Mesothelial cell of epicardium (in vitro differentiated cells): ENCODE measurements around the gene CMC2. TPM values are rescaled to one million over a fixed set of nuclear protein-coding genes. Genes with fewer than 3 reads are reported as not detected.

ENCODE experiments used
- DNase-seq, 2 experiments: peaks; one replicate each; pipeline ENCODE4 v3.0.0; 2021; ENCODE audit warnings: low spot score in 2 of 2; ENCODE audit not compliant: unreplicated experiment in 2 of 2
- H3K27ac Mint-ChIP-seq: 2 replicates; pipeline ENCODE4 v1.8.0; 2021; ENCODE audit warnings: mixed read lengths
- H3K27me3 Mint-ChIP-seq: 2 replicates; pipeline ENCODE4 v1.8.0; 2021; ENCODE audit warnings: low read depth, mixed read lengths
- H3K36me3 Mint-ChIP-seq: 2 replicates; pipeline ENCODE4 v1.8.0; 2021; ENCODE audit warnings: mixed read lengths
- H3K4me1 Mint-ChIP-seq: 2 replicates; pipeline ENCODE4 v1.8.0; 2021; ENCODE audit warnings: mixed read lengths
- H3K4me3 Mint-ChIP-seq: 2 replicates; pipeline ENCODE4 v1.8.0; 2021; ENCODE audit warnings: mild to moderate bottlenecking, moderate library complexity, mixed read lengths
- H3K9me3 Mint-ChIP-seq: 2 replicates; pipeline ENCODE4 v1.8.0; 2021; ENCODE audit warnings: mixed read lengths
- total RNA-seq: library from RNA; stranded (reverse); gene quantifications from 3 replicates; pipeline ENCODE4 v1.2.1, GENCODE V29; 2021
- TF ChIP-seq, protein P1 (sequence below): fragments of 200-600 bp; sonication (generic); IDR thresholded peaks from one replicate; pipeline ENCODE4 v1.5.0; 2021; ENCODE audit warnings: antibody characterized with exemption; ENCODE audit not compliant: unreplicated experiment

Gene CMC2
- total RNA-seq, 1 donor from 2014 or later, result 34.0 TPM

DNA sequence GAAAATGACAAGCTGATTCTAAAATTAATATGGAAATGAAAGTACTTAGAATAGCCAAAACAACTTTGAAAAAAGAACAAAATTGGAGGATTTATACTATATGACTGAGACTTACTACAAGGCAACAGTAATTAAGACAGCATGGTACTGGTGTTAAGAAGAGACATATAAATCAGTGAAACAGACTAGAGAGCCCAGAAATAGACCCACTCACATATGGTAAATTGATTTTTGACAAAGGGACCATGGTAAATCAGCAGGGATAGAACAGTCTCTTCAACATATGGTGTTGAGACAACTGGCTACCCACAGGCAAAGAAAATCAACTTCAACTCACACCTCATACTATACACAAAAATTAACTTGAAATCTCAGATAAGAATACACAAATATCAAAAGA lies 12.9 kb downstream of the CMC2 start:
- Mint-ChIP-seq H3K9me3 (peaks cover 3% of the 10 kb centered on the region), H3K27me3 (no peaks in the 10 kb centered on the region), H3K4me3 (no peak overlapping the region), H3K36me3 (peaks cover 4% of the 10 kb centered on the region), H3K27ac (peak overlapping the region; percentile 54), H3K4me1 (peaks cover 23% of the 10 kb centered on the region)
- DNase-seq, result no peak
- TF ChIP-seq, protein P1, sequence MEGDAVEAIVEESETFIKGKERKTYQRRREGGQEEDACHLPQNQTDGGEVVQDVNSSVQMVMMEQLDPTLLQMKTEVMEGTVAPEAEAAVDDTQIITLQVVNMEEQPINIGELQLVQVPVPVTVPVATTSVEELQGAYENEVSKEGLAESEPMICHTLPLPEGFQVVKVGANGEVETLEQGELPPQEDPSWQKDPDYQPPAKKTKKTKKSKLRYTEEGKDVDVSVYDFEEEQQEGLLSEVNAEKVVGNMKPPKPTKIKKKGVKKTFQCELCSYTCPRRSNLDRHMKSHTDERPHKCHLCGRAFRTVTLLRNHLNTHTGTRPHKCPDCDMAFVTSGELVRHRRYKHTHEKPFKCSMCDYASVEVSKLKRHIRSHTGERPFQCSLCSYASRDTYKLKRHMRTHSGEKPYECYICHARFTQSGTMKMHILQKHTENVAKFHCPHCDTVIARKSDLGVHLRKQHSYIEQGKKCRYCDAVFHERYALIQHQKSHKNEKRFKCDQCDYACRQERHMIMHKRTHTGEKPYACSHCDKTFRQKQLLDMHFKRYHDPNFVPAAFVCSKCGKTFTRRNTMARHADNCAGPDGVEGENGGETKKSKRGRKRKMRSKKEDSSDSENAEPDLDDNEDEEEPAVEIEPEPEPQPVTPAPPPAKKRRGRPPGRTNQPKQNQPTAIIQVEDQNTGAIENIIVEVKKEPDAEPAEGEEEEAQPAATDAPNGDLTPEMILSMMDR, result no peak

DNA sequence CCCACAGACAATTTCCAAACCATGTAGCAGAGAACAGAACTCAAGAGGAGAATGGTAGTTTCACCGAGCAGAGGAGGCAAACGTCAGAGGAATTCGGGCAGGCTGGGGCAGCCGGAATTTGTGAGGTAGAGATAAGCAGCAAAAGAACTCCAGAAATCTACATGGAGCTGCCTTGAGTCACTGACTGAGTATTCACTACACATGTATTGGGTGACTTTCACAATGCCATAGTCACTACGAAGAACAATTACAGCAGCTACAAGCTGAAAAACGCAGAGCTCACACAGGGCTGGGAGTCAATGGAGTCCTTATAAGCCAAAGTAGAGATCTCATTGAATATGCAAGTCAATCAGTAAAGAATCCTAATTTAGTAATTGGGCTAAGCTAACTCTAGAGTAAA lies 13.4 kb downstream of the CMC2 start:
- Mint-ChIP-seq H3K27ac (peak overlapping the region; percentile 89), H3K4me3 (no peak overlapping the region), H3K36me3 (peaks cover 4% of the 10 kb centered on the region), H3K27me3 (no peaks in the 10 kb centered on the region), H3K4me1 (peaks cover 23% of the 10 kb centered on the region), H3K9me3 (no peaks in the 10 kb centered on the region)
- TF ChIP-seq, protein P1, result no peak
- DNase-seq, result no peak

DNA sequence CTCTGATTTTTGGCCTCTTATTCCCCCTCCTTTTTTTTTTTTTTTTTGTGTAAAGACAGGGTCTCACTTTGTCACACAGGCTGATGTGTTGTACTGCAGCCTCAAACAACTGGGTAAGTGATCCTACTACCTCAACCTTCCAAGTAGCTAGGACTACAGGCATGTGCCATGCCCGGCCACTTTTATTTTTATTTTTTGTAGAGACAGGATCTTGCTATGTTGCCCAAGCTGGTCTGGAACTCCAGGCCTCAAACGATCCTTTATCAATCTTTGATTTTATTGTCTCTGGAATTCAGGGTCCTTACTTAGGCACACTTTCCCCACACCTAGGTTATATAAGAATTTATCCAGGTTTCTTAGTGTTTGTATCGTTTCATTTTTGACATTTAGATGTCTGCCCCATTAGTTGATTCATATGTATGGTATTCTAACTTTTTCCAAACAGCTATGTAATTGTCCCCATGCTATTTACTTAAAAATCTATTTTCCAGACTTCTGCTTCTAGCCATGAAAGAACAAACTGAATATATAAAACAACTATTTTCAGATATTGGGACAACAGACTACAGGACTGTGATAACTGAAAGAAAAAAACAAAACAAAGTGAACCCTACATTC lies 13.9 kb downstream of the CMC2 start:
- H3K27ac Mint-ChIP-seq, result peak overlapping the region; percentile 89

DNA sequence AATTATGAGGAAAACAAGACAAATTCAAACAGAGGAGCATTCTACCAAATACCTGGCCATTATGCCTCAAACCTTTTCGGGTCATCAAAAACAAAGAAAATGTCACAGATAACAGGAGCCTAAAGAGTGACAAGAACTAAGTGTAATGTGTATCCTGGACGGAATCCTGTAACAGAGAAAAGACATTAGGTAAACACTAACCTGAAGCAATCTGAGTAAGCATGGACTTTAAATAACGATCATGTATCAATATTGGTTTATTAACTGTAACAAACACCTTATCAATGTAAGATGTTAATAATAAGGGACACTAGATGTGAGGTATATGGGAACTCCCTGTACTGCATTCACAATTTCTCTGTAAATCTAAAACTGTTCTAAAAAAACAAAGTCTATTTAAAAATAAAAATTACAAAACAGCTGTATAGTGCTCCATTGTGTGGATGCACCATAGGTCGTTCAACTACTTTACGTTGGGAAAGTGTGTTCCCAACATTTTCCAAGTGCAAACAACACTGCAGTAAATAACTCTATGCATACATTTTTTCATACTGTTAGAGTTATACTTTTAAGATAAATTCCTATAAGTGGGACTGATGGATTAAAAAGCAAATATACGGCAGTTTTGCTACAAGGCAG lies 14.8 kb downstream of the CMC2 start:
- H3K27me3 Mint-ChIP-seq, result no peaks in the 10 kb centered on the region
- DNase-seq, result no peak
- peaks cover 4% of the 10 kb centered on the region for H3K36me3 Mint-ChIP-seq
- H3K4me1 Mint-ChIP-seq, result peaks cover 22% of the 10 kb centered on the region
- TF ChIP-seq, protein P1, result no peak
- no peaks in the 10 kb centered on the region for H3K9me3 Mint-ChIP-seq
- H3K4me3 Mint-ChIP-seq, result no peak overlapping the region
- H3K27ac Mint-ChIP-seq, result no peak overlapping the region

More for the DNA sequence above, 13.9 kb downstream of the CMC2 start:
- DNase-seq, result no peak
- TF ChIP-seq, protein P1, result no peak
- H3K4me1 Mint-ChIP-seq, result peaks cover 23% of the 10 kb centered on the region
- no peaks in the 10 kb centered on the region for H3K9me3 Mint-ChIP-seq
- no peak overlapping the region for H3K4me3 Mint-ChIP-seq
- H3K27me3 Mint-ChIP-seq, result no peaks in the 10 kb centered on the region
- H3K36me3 Mint-ChIP-seq, result peaks cover 4% of the 10 kb centered on the region

DNA sequence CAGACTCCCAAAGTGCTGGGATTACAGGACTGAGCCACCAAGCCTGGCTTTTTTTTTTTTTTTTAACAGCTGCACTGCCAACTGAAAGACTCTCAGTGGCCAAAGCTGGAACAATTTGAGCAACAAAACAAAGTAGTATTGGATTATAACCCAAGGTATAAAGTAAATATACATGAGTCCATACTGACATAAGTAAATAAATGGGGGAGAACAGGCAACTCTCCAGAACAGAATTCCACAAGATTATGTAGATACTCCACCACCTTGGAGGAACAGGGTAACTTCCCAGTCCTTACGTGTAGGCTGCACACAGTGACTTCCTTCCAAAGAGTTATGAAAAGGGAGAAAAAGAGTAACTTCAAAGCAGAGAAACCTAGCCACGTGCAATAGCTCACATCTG lies 15.7 kb downstream of the CMC2 start:
- Mint-ChIP-seq H3K4me1 (peaks cover 24% of the 10 kb centered on the region), H3K4me3 (no peak overlapping the region), H3K27ac (no peak overlapping the region), H3K9me3 (no peaks in the 10 kb centered on the region), H3K36me3 (peaks cover 4% of the 10 kb centered on the region), H3K27me3 (no peaks in the 10 kb centered on the region)
- TF ChIP-seq, protein P1, result no peak
- no peak for DNase-seq
